HepG2 (cell line): Measurements from ENCODE around the gene CBX6.

Experiments
- EZH2 ChIP-seq: conservative IDR thresholded peaks from 2 replicates; pipeline ENCODE4 v1.6.1; 2012; ENCODE audit warnings: mild to moderate bottlenecking, low read depth, low read length, moderate library complexity
- RFX5 ChIP-seq: IDR thresholded peaks from 2 replicates; pipeline ENCODE4 v1.6.1; 2011; ENCODE audit warnings: low read depth, low read length, improper control_type of control experiment
- ZFP1 ChIP-seq: IDR thresholded peaks from 2 replicates; pipeline ENCODE4 v1.6.1; 2016
- ZNF362 ChIP-seq: sonication (generic); formaldehyde crosslinking; IDR thresholded peaks from 2 replicates; pipeline ENCODE4 v1.4.0; 2020; ENCODE audit warnings: missing genetic modification reagents, mild to moderate bottlenecking, borderline replicate concordance

- no peak for TF ChIP-seq ZFP1
- TF ChIP-seq RFX5: no peak
- no peak for TF ChIP-seq ZNF362 (CRISPR knock-in tag)
- TF ChIP-seq EZH2: no peak
Observed at GRCh38 chr22:38869663-38870062, 2.4 kb downstream of the CBX6 start.
